A673 (cell line): Measurements from ENCODE around the gene LCMT1. TPM values are rescaled to one million over a fixed set of nuclear protein-coding genes. Genes with fewer than 3 reads are reported as not detected.

ENCODE experiments used
- BruUV-seq: library from RNA; stranded (reverse); fragments of 400-500 nt; replicated peaks from 2 replicates; lab custom pipeline; 2021; lab: Mats Ljungman, UMichigan
- CTCF ChIA-PET: fragments of 300-600 bp; sonication (Branson Sonifier 250); formaldehyde crosslinking; loops from one replicate; lab custom pipeline; 2022; ENCODE audit warnings: antibody characterized with exemption; lab: Charles Lee
- POLR2A ChIA-PET: fragments of 300-600 bp; sonication (Branson Sonifier 250); formaldehyde crosslinking; loops from one replicate; lab custom pipeline; 2022; ENCODE audit warnings: antibody characterized with exemption; ENCODE audit not compliant: low non-redundant PET; lab: Charles Lee
- DNase-seq: peaks from one replicate; pipeline ENCODE4 v3.0.0-alpha.2; 2015; ENCODE audit warnings: low spot score
- H3K27ac ChIP-seq: fragments of 200-600 bp; sonication (generic); 2 replicates; pipeline ENCODE4 v1.5.1; 2016; ENCODE audit warnings: mixed run types, low read depth, mild to moderate bottlenecking, mixed read lengths, antibody characterized with exemption, low read length; ENCODE audit not compliant: poor library complexity, severe bottlenecking
- H3K27me3 ChIP-seq: fragments of 200-600 bp; sonication (generic); replicated peaks from 2 replicates; pipeline ENCODE4 v1.6.1; 2017; ENCODE audit warnings: mixed run types, low read depth, mild to moderate bottlenecking, mixed read lengths, antibody characterized with exemption, low read length; ENCODE audit not compliant: insufficient read depth, poor library complexity
- H3K36me3 ChIP-seq: fragments of 200-600 bp; sonication (generic); 2 replicates; pipeline ENCODE4 v1.6.1; 2016; ENCODE audit warnings: mixed run types, mild to moderate bottlenecking, mixed read lengths, antibody characterized with exemption, low read length; ENCODE audit not compliant: insufficient read depth, poor library complexity, severe bottlenecking
- H3K4me1 ChIP-seq: fragments of 200-600 bp; sonication (generic); 2 replicates; pipeline ENCODE4 v1.6.1; 2017; ENCODE audit warnings: mixed run types, mild to moderate bottlenecking, mixed read lengths, antibody characterized with exemption, low read length; ENCODE audit not compliant: insufficient read depth, poor library complexity, severe bottlenecking
- H3K4me3 ChIP-seq: fragments of 200-600 bp; sonication (generic); 2 replicates; pipeline ENCODE4 v1.5.1; 2016; ENCODE audit warnings: low read depth, mixed run types, mild to moderate bottlenecking, mixed read lengths, low read length; ENCODE audit not compliant: poor library complexity, severe bottlenecking
- H3K9me3 ChIP-seq: fragments of 200-600 bp; sonication (generic); 2 replicates; pipeline ENCODE4 v1.6.1; 2016; ENCODE audit warnings: mixed run types, low read depth, mild to moderate bottlenecking, mixed read lengths, antibody characterized with exemption, low read length; ENCODE audit not compliant: poor library complexity, severe bottlenecking
- CTCF ChIP-seq: fragments of 300-800, 200-600 bp; sonication (generic); conservative IDR thresholded peaks from 2 replicates; pipeline ENCODE4 v1.5.1; 2017; ENCODE audit warnings: low read depth, mild to moderate bottlenecking, antibody characterized with exemption, low read length, moderate library complexity, mixed read lengths
- EZH2 ChIP-seq: fragments of 200-600 bp; sonication (generic); IDR thresholded peaks from 2 replicates; pipeline ENCODE4 v1.6.1; 2017; ENCODE audit warnings: borderline replicate concordance, low read depth, mild to moderate bottlenecking, mixed read lengths, antibody characterized with exemption, low read length; ENCODE audit not compliant: poor library complexity, severe bottlenecking
- intact Hi-C: fragments of 100-400 bp; cut with micrococcal nuclease; formaldehyde crosslinking; loops from one replicate; pipeline ENCODE4 v1.10.0; 2022; ENCODE audit not compliant: unreplicated experiment
- total RNA-seq: library from RNA; stranded (reverse); gene quantifications from 2 replicates; pipeline ENCODE4 v1.2.3, GENCODE V29; 2021

LCMT1 gene
- total RNA-seq, 1 experiment from 2014 or later: 56.3 TPM

GRCh38 chr16:25087761-25088160, 23.8 kb upstream of the LCMT1 start:
- Histone ChIP-seq H3K27ac (no peak overlapping the region), H3K4me1 (no peaks in the 10 kb centered on the region), H3K27me3 (no peaks in the 10 kb centered on the region), H3K36me3 (no peaks in the 10 kb centered on the region), H3K4me3 (no peak overlapping the region), H3K9me3 (no peaks in the 10 kb centered on the region)
- ChIA-PET POLR2A (no interaction called here), CTCF (no interaction called here)
- no TSS peak for BruUV-seq
- TF ChIP-seq CTCF (no peak), EZH2 (no peak)
- no peak for DNase-seq
- intact Hi-C loops: no loop called here

- CTCF ChIA-PET: no interaction called here
- intact Hi-C loops: no loop called here
- no TSS peak for BruUV-seq
- POLR2A ChIA-PET: no interaction called here
- Histone ChIP-seq H3K27me3 (no peaks in the 10 kb centered on the region), H3K36me3 (no peaks in the 10 kb centered on the region), H3K27ac (no peak overlapping the region), H3K4me3 (no peak overlapping the region), H3K9me3 (no peaks in the 10 kb centered on the region), H3K4me1 (no peaks in the 10 kb centered on the region)
- no peak for DNase-seq
- TF ChIP-seq EZH2: no peak
- no peak for TF ChIP-seq CTCF
Observed at GRCh38 chr16:25089351-25089750, 22.2 kb upstream of the LCMT1 start.

GRCh38 chr16:25092441-25092840, 19.1 kb upstream of the LCMT1 start:
- CTCF ChIA-PET: no interaction called here
- no peaks in the 10 kb centered on the region for H3K9me3 ChIP-seq
- no peak for DNase-seq
- no peak overlapping the region for H3K27ac ChIP-seq
- H3K4me1 ChIP-seq: no peaks in the 10 kb centered on the region
- H3K4me3 ChIP-seq: no peak overlapping the region
- H3K36me3 ChIP-seq: no peaks in the 10 kb centered on the region
- POLR2A ChIA-PET: no interaction called here
- TF ChIP-seq CTCF (no peak), EZH2 (no peak)
- H3K27me3 ChIP-seq: no peaks in the 10 kb centered on the region
- intact Hi-C loops: no loop called here
- no TSS peak for BruUV-seq
